T1000 (cell line): ENCODE data around the gene FAM98A.

Experiments
- DNase-seq: peaks from one replicate; lab custom pipeline; 2025; ENCODE audit warnings: mixed read lengths; lab: John Stamatoyannopoulos, UW

Gene FAM98A

DNA sequence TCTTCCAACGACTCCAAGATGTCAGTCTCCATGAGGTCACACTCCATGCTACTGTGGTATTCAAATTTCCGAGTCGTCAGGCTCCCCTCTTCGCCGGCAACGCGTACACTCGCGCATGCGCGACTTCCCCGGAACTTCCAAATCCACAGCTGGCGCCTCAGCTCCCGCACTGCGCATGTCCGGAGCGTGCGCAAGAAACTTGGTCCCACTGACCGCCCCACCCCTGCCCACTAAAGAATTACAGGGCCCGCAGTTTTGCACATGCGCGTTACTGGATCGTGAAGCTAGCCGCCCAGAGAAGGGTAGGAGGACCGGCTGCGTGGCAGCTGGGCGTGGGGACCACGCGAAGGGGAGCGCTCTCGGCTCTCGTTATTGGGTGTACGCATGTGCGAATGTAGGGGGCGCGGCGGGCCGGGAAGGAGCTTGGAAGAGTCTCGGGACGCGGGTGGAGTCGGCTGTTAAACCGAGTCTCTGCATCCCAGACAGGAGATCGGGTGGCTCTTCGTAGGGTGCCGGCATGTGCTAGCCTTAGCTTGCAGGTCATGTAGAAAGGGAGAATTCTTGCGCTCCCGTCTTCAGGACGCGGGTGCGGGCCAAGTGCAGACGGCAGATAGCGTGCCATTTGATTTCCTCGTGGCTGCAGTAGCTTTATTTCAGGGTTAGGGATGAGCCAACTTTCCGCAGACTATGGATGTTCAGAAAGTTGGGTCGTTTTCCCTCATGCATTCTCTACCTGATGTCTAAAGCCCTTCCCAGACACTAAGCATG lies at the start of gene FAM98A:
FAM98A (minus strand) TSS at position 125 of the 768 bp plus-strand sequence; CDS start at position 47, 78 bp downstream.
- DNase-seq, result peak; percentile 99

DNA sequence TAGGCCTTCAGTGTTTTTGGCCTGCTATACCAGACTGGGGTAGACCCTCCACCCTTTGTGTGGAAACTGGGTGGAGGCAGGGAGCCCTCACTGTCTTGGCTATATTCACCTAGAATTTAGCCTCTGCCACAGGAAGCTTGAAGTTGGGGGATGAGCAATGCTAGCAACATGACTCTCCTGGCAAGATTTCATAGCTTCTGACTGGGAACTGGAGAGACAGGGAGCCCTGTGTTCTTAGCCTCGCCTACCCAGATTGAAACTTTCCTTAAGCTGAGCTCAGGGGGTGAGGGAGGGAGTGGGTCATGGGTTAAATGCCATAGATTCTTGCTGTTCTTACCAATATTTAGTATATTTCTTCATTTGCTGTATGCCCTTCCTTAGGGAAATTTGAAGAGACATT lies 46.8 kb upstream of the FAM98A start:
- DNase-seq, result no peak

DNA sequence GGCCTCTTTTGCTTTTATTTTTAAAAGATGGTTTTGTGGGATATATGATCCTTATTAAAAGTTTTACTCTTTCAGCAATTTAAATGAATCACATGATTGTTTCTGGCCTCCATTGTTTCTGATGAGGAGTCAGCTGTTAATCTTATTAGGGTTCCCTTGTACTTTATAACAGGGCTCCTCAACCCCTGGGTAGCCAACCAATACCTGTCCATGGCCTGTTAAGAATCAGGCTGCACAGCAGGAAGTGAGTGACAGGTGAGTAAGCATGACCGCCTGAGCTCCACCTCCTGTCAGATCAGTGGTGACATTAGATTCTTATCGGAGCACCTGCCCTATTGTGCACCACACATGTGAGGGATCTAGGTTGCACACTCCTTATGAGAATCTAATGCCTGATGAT lies 45.1 kb upstream of the FAM98A start:
- DNase-seq, result no peak

GRCh38 chr2:33636001-33636400 lies 36.9 kb upstream of the FAM98A start:
- DNase-seq, result no peak

- no peak for DNase-seq
Observed at GRCh38 chr2:33634261-33634910, 35.3 kb upstream of the FAM98A start.

GRCh38 chr2:33633315-33633714 lies 34.2 kb upstream of the FAM98A start:
- no peak for DNase-seq

DNA sequence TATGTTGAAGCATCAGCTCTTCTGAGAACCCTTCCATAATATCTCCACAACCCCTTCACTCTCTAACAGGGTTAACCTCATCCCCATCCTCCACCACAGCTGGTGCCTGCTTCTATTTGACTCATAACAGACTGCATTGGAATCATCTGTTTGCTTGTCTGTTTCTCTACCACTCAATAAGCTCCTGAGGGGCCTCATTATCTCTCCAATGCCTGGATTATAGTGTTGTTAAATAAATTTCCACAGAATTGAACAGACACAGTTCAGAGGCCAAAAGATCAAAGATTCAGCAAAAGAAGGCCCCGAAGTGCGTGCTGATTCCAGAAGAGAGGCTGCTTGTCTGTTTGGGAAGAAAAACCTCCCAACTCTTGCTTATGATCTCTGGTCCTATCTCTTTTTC lies 33.7 kb upstream of the FAM98A start:
- DNase-seq, result no peak

DNA sequence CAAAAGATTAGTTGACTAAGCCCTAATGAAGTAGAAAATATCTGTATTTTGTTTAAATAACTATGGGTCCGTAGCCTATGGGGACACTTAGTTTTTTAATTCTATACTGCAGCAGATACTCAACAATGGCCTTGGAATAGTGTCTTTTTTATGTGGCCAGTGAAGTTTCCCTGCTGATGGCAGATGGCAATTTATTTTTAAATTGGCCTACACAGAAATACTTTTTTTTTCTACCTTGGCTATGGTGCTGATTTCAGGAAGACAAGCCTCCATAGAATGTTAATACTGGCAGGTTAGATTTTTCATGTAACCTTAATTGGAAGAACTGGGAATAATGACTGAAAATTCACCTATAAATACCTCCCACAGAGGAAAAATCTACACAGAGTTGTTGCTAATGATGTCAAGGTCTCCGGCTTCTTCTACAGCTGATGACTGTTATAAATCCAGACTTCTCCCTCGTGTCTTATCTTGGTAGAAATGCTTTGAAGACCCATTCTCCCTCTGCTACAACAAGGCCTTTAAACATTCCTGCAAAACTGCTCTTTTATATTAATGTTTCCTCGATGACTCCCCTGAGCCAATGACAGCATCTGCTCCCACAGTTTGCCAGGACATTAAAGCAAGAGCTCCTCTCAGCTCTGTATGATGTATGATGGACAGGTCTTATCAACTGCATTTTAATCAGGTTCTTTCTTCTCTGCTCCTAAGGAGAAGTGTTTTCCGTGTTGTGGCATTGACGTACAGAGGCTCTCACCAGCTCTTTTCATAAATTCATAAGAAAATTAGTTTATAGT lies 29.1 kb upstream of the FAM98A start:
- DNase-seq, result no peak

GRCh38 chr2:33619028-33619427 lies 19.9 kb upstream of the FAM98A start:
- no peak for DNase-seq

- no peak for DNase-seq
Observed at GRCh38 chr2:33617989-33618388, 18.9 kb upstream of the FAM98A start.

DNA sequence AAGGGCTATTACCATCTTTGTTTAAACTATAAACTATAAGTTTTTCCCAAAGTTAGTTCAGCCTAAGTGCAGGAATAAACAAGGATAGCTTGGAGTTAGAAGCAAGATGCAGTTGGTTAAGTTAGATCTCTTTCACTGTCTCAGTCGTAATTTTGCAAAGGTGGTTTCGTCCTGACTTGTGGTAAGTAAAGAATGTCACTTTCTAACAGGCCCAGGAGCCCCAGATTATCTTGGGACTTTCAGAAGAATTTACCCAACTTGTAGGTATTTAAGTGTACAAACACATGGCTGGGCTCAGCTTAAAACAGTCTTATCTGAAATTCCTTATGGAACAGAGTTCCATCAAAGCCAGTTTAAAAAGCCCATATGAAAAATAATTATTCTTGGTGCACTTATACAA lies 18.3 kb upstream of the FAM98A start:
- DNase-seq, result no peak

DNA sequence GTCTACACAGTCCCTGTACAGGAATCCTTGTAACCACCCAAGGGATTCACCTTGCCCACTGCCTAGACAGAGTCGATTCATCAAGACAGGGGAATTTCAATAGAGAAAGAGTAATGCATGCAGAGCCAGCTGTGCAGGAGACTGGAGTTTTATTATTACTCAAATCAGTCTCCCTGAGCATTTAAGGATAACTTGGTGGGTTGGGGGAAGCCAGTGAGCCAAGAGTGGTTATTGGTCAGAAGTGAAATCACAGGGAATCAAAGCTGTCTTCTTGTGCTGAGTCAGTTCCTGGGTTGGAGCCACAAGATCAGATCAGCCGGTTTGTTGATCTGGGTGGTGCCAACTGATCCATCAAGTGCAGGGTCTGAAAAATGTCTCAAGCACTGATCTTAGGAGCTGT lies 17.8 kb upstream of the FAM98A start:
- peak; percentile 35 for DNase-seq

- DNase-seq, result no peak
Observed at GRCh38 chr2:33614190-33614589, 15.1 kb upstream of the FAM98A start.

- no peak for DNase-seq
Observed at GRCh38 chr2:33607905-33608304, 8.8 kb upstream of the FAM98A start.

DNA sequence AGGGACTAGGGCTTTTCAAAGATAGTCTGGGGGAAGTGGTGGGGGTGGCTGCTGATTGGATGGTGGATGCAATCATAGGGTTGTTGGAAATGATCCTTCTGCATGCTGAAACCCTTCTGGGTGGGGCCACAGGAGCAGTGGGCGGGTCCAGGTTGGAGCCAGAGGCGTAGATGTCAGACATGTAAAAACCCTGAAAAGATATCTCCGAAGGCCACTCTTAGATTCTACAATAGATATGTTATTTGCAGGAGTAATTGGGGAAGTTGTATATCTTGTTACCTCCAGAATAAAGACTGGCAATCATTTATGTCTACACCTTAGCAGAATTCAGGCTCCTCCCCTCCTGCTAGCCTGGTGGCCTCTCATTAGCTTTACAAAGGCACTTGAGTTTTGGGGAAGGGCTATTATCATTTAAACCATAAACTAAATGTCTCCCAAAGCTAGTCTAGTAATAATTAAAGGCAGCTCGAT lies 8.2 kb upstream of the FAM98A start:
- DNase-seq, result no peak

- DNase-seq, result no peak
Observed at GRCh38 chr2:33606622-33607021, 7.5 kb upstream of the FAM98A start.

GRCh38 chr2:33606100-33606499 lies 7.0 kb upstream of the FAM98A start:
- DNase-seq, result no peak

DNA sequence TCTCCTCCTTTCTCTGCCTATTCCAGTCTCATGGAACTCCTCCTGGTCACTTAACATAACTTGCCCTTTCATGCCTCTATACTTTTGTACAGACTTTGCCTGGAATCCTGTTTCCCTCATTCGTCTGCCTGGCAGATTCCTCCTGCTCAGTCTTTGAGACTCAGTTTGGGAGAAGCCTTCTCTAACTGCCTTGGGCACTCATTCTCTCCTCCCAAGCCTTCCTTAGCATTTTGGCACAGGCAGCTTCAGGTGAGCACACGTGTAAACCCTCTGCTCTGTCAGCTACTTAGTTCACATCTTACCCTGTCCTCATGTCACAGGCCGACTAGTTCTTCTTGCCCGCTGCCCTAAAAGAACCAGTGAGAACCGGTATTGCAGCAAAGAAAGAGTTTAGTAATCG lies 6.0 kb upstream of the FAM98A start:
- no peak for DNase-seq

DNA sequence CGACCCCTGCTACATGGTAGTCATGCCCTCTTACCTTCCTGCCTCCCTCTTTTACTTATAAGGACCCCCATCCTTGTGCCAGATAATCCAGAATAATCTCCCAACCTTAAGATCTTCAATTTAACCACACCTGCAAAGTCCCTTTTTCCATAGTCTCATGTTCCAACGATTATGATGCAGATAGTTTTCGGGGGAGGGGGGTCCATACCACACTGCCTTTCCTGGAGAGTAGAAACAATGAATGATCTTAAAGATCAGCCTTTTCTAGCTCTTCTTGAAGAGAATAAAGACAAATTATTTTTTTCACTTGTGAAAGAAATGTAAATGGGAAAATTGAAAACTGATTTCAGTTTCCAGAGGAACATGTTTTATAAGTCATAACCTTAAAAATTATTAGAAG lies 4.3 kb upstream of the FAM98A start:
- DNase-seq, result no peak

DNA sequence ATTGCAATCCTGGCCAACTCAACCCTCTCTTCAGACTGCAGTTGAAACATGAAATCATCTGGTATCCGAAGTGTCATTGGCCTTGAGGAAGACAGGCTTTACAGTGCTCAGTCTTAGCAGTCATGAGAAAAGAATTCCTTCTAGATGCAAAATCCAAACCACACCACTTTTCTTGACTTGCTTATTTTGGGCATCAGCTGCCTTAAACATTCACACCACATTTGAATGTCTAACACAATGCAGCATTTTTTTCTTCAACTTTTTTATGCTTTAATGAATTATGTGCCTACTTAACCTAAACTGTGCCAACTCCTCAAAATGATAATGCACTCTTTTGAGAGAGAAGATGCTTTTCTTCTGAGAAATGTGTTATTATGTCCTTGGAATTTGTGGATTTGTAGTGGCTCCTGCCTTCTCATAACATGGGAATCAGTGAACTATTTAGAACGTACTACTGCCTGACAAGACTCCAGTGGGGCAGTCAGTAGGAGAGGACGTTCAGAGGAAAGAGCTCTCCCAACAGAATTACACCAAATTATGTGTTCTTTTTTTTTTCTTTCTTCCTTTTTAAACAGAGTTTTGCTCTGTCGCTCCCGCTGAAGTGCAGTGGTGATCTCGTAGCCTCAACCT lies 3.2 kb upstream of the FAM98A start:
- no peak for DNase-seq

DNA sequence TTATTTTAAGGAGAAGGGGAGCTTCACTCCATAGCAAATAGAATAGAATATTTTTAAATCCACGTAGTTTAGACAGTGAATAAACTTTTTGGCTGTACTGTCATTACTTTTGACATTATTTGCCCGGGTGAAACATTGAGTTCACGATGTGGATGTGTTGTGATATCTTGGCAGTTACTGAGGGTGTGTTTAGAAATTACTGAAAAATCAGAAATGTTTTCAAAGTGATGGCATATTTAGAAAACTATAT lies 769 bp upstream of the FAM98A start:
- no peak for DNase-seq

DNA sequence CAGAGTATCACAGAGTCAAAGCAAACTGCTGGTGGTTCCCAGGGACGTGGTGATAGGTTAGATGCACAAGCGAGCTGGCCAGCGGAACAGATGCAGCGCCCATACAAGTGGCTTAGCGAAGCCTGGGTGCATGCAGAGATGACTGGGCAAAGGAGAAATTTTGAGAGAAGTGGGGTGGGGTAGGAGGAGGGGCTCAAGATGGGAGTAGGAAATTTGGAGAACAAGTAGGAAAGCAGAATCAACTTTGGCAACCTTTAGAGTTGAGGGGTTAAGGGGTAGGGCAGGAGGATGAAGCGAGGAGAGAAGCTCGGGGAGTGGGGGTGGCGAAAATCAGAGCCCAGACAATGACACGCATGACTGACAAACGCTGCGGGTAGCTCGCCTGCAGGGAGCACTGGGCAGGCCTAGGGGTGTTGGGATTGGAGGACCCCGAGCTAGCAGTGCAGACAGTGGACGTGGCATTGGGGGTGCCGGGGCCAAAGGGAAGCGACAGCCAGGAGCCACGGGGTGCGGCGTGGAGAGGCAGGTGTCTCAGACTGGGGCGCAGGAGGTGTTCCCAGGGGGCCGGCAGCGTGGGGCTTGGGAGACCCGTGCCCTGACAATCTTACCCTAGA lies 431 bp downstream of the FAM98A start:
- DNase-seq, result no peak
